Activated CD4-positive, alpha-beta T cell treated with anti-CD3 and anti-CD28 coated beads, Interleukin-2, amount 10 ng/mL, durations not matched to agents 24 days and 14 days (primary cell): ENCODE data around the gene SCML1. TPM values are rescaled to one million over a fixed set of nuclear protein-coding genes. Genes with fewer than 3 reads are reported as not detected.
A peak's percentile ranks its signal among the peaks of the same experiment; 100 is the strongest.

ENCODE experiments used
- DNase-seq: peaks from one replicate; pipeline ENCODE4 v3.0.0; 2022
- H3K27ac Mint-ChIP-seq: one replicate; pipeline ENCODE4 v1.8.0; 2022; ENCODE audit warnings: mild to moderate bottlenecking, mixed read lengths
- H3K27me3 Mint-ChIP-seq: one replicate; pipeline ENCODE4 v1.8.0; 2022; ENCODE audit warnings: mixed read lengths
- H3K36me3 Mint-ChIP-seq: one replicate; pipeline ENCODE4 v1.8.0; 2022; ENCODE audit warnings: low read depth, mild to moderate bottlenecking, mixed read lengths
- H3K4me1 Mint-ChIP-seq: one replicate; pipeline ENCODE4 v1.8.0; 2021; ENCODE audit warnings: mixed read lengths
- H3K4me3 Mint-ChIP-seq: one replicate; pipeline ENCODE4 v1.8.0; 2022; ENCODE audit warnings: mild to moderate bottlenecking, moderate library complexity, mixed read lengths
- H3K9me3 Mint-ChIP-seq: one replicate; pipeline ENCODE4 v1.8.0; 2021; ENCODE audit warnings: mixed read lengths
- intact Hi-C: fragments of 100-400 bp; cut with micrococcal nuclease; formaldehyde crosslinking; loops from one replicate; pipeline ENCODE4 v1.15.1; 2023
- total RNA-seq: library from RNA; stranded (reverse); gene quantifications from 2 replicates; pipeline ENCODE4 v1.2.3, GENCODE V29; 2022

The SCML1 gene
- total RNA-seq, 1 donor from 2014 or later: 1.7 TPM

- H3K27me3 Mint-ChIP-seq: peaks cover 3% of the 10 kb centered on the region
- no peak for DNase-seq
- no peak overlapping the region for H3K4me3 Mint-ChIP-seq
- no peaks in the 10 kb centered on the region for H3K9me3 Mint-ChIP-seq
- peaks cover 3% of the 10 kb centered on the region for H3K36me3 Mint-ChIP-seq
- no peaks in the 10 kb centered on the region for H3K4me1 Mint-ChIP-seq
- no peak overlapping the region for H3K27ac Mint-ChIP-seq
- intact Hi-C loops: no loop called here
These were observed 15.6 kb upstream of the SCML1 start for GRCh38 chrX:17721715-17722114.

GRCh38 chrX:17725181-17725580 lies 12.1 kb upstream of the SCML1 start:
- Mint-ChIP-seq H3K27ac (no peak overlapping the region), H3K27me3 (no peaks in the 10 kb centered on the region), H3K4me1 (no peaks in the 10 kb centered on the region), H3K36me3 (peaks cover 11% of the 10 kb centered on the region), H3K9me3 (no peaks in the 10 kb centered on the region), H3K4me3 (no peak overlapping the region)
- intact Hi-C loops: no loop called here
- no peak for DNase-seq

- Mint-ChIP-seq H3K27me3 (peaks cover 7% of the 10 kb centered on the region), H3K4me1 (no peaks in the 10 kb centered on the region)
- intact Hi-C loops: no loop called here
These were observed 5.0 kb upstream of the SCML1 start for GRCh38 chrX:17732138-17732783.

GRCh38 chrX:17735406-17735805 lies 1.9 kb upstream of the SCML1 start:
- Mint-ChIP-seq H3K27ac (no peak overlapping the region), H3K4me1 (peaks cover 16% of the 10 kb centered on the region), H3K27me3 (peaks cover 21% of the 10 kb centered on the region), H3K4me3 (no peak overlapping the region), H3K9me3 (no peaks in the 10 kb centered on the region), H3K36me3 (no peaks in the 10 kb centered on the region)
- intact Hi-C loops: loop anchor here (5.0 kb wide), 1 partner anchor 1607 kb away; the partner anchor contains the start of gene PDHA1
- DNase-seq: no peak

More at GRCh38 chrX:17732138-17732783, 5.0 kb upstream of the SCML1 start:
- no peak overlapping the region for H3K27ac Mint-ChIP-seq
- H3K4me3 Mint-ChIP-seq: no peak overlapping the region
- H3K36me3 Mint-ChIP-seq: peaks cover 4% of the 10 kb centered on the region
- DNase-seq: no peak
- no peaks in the 10 kb centered on the region for H3K9me3 Mint-ChIP-seq

GRCh38 chrX:17736478-17736855 lies 826 bp upstream of the SCML1 start:
- Mint-ChIP-seq H3K9me3 (no peaks in the 10 kb centered on the region), H3K27ac (no peak overlapping the region), H3K4me1 (peaks cover 16% of the 10 kb centered on the region), H3K27me3 (peaks cover 26% of the 10 kb centered on the region), H3K36me3 (no peaks in the 10 kb centered on the region), H3K4me3 (peak overlapping the region; percentile 80)
- intact Hi-C loops: loop anchor here (5.0 kb wide), 1 partner anchor 1606 kb away; the partner anchor contains the start of gene PDHA1
- DNase-seq: no peak

- Mint-ChIP-seq H3K4me3 (peak overlapping the region; percentile 85), H3K27me3 (peaks cover 33% of the 10 kb centered on the region), H3K4me1 (peaks cover 16% of the 10 kb centered on the region), H3K27ac (peak overlapping the region; percentile 25), H3K36me3 (no peaks in the 10 kb centered on the region), H3K9me3 (no peaks in the 10 kb centered on the region)
- no peak for DNase-seq
- intact Hi-C loops: loop anchor here (5.0 kb wide), 1 partner anchor 1605 kb away; the partner anchor contains the start of gene PDHA1
These were observed 355 bp downstream of the SCML1 start for GRCh38 chrX:17737710-17737985.

GRCh38 chrX:17737986-17738713 lies 857 bp downstream of the SCML1 start:
- peak; percentile 80 for DNase-seq

GRCh38 chrX:17738737-17739535 lies 1.6 kb downstream of the SCML1 start:
- no peaks in the 10 kb centered on the region for H3K36me3 Mint-ChIP-seq
- H3K27me3 Mint-ChIP-seq: peaks cover 36% of the 10 kb centered on the region
- H3K9me3 Mint-ChIP-seq: no peaks in the 10 kb centered on the region
- no peak overlapping the region for H3K27ac Mint-ChIP-seq
- H3K4me3 Mint-ChIP-seq: peak overlapping the region; percentile 85
- peaks cover 16% of the 10 kb centered on the region for H3K4me1 Mint-ChIP-seq
- intact Hi-C loops: loop anchor here (2.0 to 5.0 kb wide), 2 partner anchors 82 to 1603 kb away; partner anchors contain the start of gene PDHA1
- no peak for DNase-seq

More at GRCh38 chrX:17737986-17738713, 857 bp downstream of the SCML1 start:
- peaks cover 16% of the 10 kb centered on the region for H3K4me1 Mint-ChIP-seq
- no peaks in the 10 kb centered on the region for H3K9me3 Mint-ChIP-seq
- intact Hi-C loops: loop anchor here (2.0 to 5.0 kb wide), 2 partner anchors 81 to 1604 kb away; partner anchors contain the start of gene PDHA1
- peak overlapping the region; percentile 62 for H3K27ac Mint-ChIP-seq
- no peaks in the 10 kb centered on the region for H3K36me3 Mint-ChIP-seq
- H3K27me3 Mint-ChIP-seq: peaks cover 34% of the 10 kb centered on the region
- peak overlapping the region; percentile 85 for H3K4me3 Mint-ChIP-seq

GRCh38 chrX:17740137-17741122 lies 3.1 kb downstream of the SCML1 start:
- H3K4me1 Mint-ChIP-seq: peaks cover 16% of the 10 kb centered on the region
- H3K27ac Mint-ChIP-seq: no peak overlapping the region
- peaks cover 31% of the 10 kb centered on the region for H3K27me3 Mint-ChIP-seq
- DNase-seq: no peak
- no peaks in the 10 kb centered on the region for H3K36me3 Mint-ChIP-seq
- intact Hi-C loops: no loop called here
- H3K9me3 Mint-ChIP-seq: no peaks in the 10 kb centered on the region
- H3K4me3 Mint-ChIP-seq: no peak overlapping the region

- no peak for DNase-seq
- H3K36me3 Mint-ChIP-seq: no peaks in the 10 kb centered on the region
- H3K27me3 Mint-ChIP-seq: peaks cover 31% of the 10 kb centered on the region
- no peak overlapping the region for H3K27ac Mint-ChIP-seq
- H3K9me3 Mint-ChIP-seq: no peaks in the 10 kb centered on the region
- intact Hi-C loops: no loop called here
- H3K4me1 Mint-ChIP-seq: peaks cover 16% of the 10 kb centered on the region
- no peak overlapping the region for H3K4me3 Mint-ChIP-seq
These were observed 3.8 kb downstream of the SCML1 start for GRCh38 chrX:17741123-17741511.

- no peak overlapping the region for H3K4me3 Mint-ChIP-seq
- no peaks in the 10 kb centered on the region for H3K9me3 Mint-ChIP-seq
- no peaks in the 10 kb centered on the region for H3K36me3 Mint-ChIP-seq
- peaks cover 29% of the 10 kb centered on the region for H3K27me3 Mint-ChIP-seq
- DNase-seq: no peak
- peaks cover 4% of the 10 kb centered on the region for H3K4me1 Mint-ChIP-seq
- intact Hi-C loops: no loop called here
- H3K27ac Mint-ChIP-seq: no peak overlapping the region
These were observed 6.6 kb downstream of the SCML1 start for GRCh38 chrX:17743913-17744312.

- Mint-ChIP-seq H3K4me1 (no peaks in the 10 kb centered on the region), H3K27me3 (peaks cover 23% of the 10 kb centered on the region), H3K36me3 (no peaks in the 10 kb centered on the region), H3K4me3 (no peak overlapping the region), H3K9me3 (no peaks in the 10 kb centered on the region), H3K27ac (no peak overlapping the region)
- no peak for DNase-seq
- intact Hi-C loops: loop anchor here (5.0 kb wide), 1 partner anchor 632 kb away; no protein-coding TSS in a partner anchor
These were observed 7.7 kb downstream of the SCML1 start for GRCh38 chrX:17744896-17745523.
